ENCODE measurements around the gene WWC1. TPM values are rescaled to one million over a fixed set of nuclear protein-coding genes. Genes with fewer than 3 reads are reported as not detected.

Gene WWC1
- total and polyA plus RNA-seq, 9 of the 15 experiments (the other 6 are each of a cell fraction or from before 2014, with no cell fraction given) = under 0.01 to 0.54 (median 0.42) TPM; not detected in 6

GRCh38 chr5:168426007-168426863 is 134.8 kb downstream of the WWC1 start:
- H3K27ac ChIP-seq (ENCODE audit: extremely low read depth, low read depth, low read length) = no peak overlapping the region
- peaks cover 3 to 39% of the 10 kb centered on the region in 2 experiments; a peak in 2 of 5 replicates for H3K27me3 ChIP-seq (ENCODE audit: control insufficient read depth in 2 of 2, insufficient read depth in 2 of 2, low read length in 2 of 2)
- WGBS (ENCODE audit: insufficient coverage, low coverage, missing lambda C conversion rate) = 0% methylated on average over 16 of the region's 17 CpGs
- H3K9me1 ChIP-seq (ENCODE audit: control insufficient read depth, insufficient read depth, low read length) = no peaks in the 10 kb centered on the region
- no peak overlapping the region for H3K9ac ChIP-seq (ENCODE audit: insufficient read depth in 1 of 2, low read depth in 2 of 2, low read length in 2 of 2)
- H3K4me2 ChIP-seq (ENCODE audit: insufficient read depth, low read length) = no peak overlapping the region
- H3K4me3 ChIP-seq = no peak overlapping the region
- ChIA-PET CTCF (ENCODE audit: low intra/inter-chr PET ratio) (no interaction called here), POLR2A (no interaction called here)
- no peak for DNase-seq (ENCODE audit: extremely low read depth in 1 of 4, low spot score in 3 of 4)
- in situ Hi-C loops (cut with MboI) (no loop called here), intact Hi-C loops (cut with micrococcal nuclease) (loop anchor here (10.0 kb wide), 1 partner anchor 161 kb away; no protein-coding TSS in a partner anchor)
- no peaks in the 10 kb centered on the region for H3K9me3 ChIP-seq (replicated peaks; ENCODE audit: control insufficient read depth, insufficient read depth, low read depth, low read length)
- H3K36me3 ChIP-seq (ENCODE audit: control insufficient read depth, insufficient read depth, low read length) = no peaks in the 10 kb centered on the region
- H4K20me1 ChIP-seq (replicated peaks; ENCODE audit: control insufficient read depth, insufficient read depth, low read length) = no peaks in the 10 kb centered on the region
- no peaks in the 10 kb centered on the region for H3K4me1 ChIP-seq (replicated peaks in 1 of 2; ENCODE audit: control insufficient read depth in 2 of 2, insufficient read depth in 2 of 2, low read length in 2 of 2)
- no peak overlapping the region for H2AFZ ChIP-seq (ENCODE audit: low read depth, low read length)
- BruUV-seq (replicated peaks) = no TSS peak
- ATAC-seq = no peak
- no peaks in the 10 kb centered on the region for H3K79me2 ChIP-seq (ENCODE audit: control insufficient read depth, insufficient read depth, low read length)
- FAIRE-seq = no peak
- TF ChIP-seq SMAD2 (IDR thresholded peaks at IDR 0.05; ENCODE audit: low read depth, low read length) = no peak
- no peak for TF ChIP-seq ZBTB7A (IDR thresholded peaks at IDR 0.05; ENCODE audit: borderline replicate concordance, control insufficient read depth, low read depth, low read length)
- no peak for TF ChIP-seq RCOR1 (IDR thresholded peaks at IDR 0.05; ENCODE audit: borderline replicate concordance in 1 of 2, low read depth in 2 of 2, low read length in 2 of 2)
- no peak for TF ChIP-seq SIRT6 (IDR thresholded peaks at IDR 0.05; ENCODE audit: low read depth, low read length)
- no peak for TF ChIP-seq ZBTB49 (CRISPR knock-in tag; IDR thresholded peaks at IDR 0.05; ENCODE audit: borderline replicate concordance)
- no peak for TF ChIP-seq ZBTB33 (CRISPR knock-in tag; IDR thresholded peaks at IDR 0.05)
- no peak for TF ChIP-seq USF1 (CRISPR knock-in tag; IDR thresholded peaks at IDR 0.05)
- no peak for TF ChIP-seq PTTG1 (tag; IDR thresholded peaks at IDR 0.05; ENCODE audit: low read depth)
- no peak for TF ChIP-seq MNT (conservative IDR thresholded peaks at IDR 0.05)
- TF ChIP-seq HNRNPH1 (optimal IDR thresholded peaks at IDR 0.05; ENCODE audit: low read depth, low read length) = no peak
- no peak for TF ChIP-seq TAF1 (IDR thresholded peaks at IDR 0.05; ENCODE audit: control insufficient read depth, extremely low read depth, insufficient read depth, low read length, severe bottlenecking)
- no peak for TF ChIP-seq SMARCE1 (IDR thresholded peaks at IDR 0.05)

All from K562 (cell line).